HG03045 (cell line): ENCODE results near the gene GCK.

Experiments
- ATAC-seq: cut with Tn5 transposase; IDR thresholded peaks from one replicate; pipeline ENCODE4 v1.9.1; 2021; ENCODE audit warnings: mild to moderate bottlenecking, moderate library complexity; ENCODE audit not compliant: unreplicated experiment

GCK gene

DNA sequence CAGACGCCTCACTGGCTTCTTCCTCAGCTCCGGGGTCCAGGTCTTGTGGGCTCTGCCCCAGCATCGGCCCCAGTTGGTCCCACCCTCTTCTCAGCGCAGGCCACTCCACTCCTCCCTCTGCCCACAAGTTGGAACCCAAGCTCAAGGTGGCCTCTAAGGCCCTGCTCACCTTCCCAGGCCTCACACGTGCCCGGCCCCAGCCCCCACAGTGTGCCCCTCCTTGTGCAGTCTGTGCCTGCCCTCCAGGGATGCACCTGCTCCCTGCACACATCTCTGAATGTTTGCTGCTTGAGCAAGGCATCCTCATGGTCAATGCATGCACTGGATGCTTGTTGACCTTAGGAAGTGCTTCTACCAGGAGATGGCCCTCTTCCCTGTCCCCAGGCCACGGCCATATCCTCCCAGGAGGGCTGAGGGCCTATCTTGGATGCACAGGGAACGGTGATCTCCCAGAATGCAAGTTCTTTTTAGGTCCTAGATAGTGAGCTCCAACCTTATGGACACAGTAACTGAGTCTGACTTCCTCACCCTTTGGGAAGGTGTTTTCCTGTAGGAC, 92.8 kb downstream of the GCK start:
- ATAC-seq = no peak

DNA sequence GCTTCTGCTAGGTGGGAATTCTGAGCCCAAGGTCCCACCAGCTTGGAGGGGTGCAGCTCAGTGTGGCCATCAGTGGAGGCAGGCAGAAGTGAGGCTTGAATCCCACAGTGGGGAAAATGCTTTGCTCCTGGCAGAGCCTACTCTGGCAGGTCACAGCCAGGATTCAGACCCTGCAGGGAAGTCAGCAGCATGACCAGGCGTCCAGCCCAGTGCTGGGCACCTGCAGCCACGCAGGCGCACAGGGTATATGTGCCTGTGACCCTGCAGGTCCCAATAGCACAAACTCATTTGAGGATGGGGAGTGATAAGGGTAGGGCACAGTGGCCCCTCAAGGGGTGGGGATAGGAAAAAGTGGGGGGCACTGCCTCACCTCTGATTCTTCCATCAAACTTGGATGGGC, 93.5 kb downstream of the GCK start:
- no peak for ATAC-seq

DNA sequence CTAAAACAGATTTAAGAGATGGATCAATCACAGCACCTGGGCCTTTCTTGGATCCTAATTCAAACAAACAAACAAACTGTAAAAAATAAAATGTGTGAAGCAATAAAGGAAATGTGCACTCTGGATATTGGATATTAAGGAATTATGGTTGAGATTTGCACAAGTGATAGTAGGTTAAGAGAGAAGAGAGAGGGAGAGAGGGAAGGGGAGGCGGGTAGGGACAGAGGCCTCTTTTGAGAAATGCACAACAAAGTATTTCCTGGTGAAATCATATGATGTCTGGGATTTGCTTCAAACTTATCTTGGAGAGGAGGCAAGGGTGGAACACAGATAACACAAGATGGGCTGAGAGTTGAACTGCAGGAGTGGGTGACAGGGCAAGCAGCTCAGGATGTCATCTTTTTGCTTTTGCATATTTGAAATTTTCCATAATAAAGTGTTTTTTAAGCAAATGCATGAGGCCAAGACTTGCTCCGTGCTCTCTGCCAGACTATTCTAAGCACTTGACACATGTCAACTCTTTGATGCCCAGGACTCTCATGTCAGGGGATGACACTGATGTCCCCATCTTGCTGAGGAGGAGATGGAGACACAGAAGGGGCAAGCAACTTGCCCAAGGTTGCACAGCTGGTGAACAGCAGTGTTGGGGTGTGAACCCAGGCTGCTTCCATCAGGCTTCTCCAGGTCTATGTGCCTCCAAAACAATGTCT, 94.2 kb downstream of the GCK start:
- ATAC-seq = no peak

DNA sequence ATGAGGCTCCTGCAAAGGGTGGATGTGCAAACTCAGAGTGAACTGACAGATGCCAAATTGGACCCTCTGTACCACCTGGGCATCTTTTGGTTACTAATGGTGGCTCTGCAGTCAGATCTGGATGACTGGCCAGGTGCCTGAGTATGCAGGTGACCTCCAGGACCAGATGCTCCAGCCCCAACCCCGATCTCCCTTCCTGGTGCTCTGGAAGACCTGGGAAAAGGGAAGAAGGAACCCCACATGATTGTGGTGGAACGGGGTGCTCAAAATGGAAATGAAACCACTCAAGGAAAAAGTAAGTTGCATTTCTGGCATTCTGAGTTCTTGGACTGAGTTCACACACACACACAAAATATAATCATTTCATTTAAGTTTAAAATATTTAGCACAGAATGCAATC, 94.9 kb downstream of the GCK start:
- ATAC-seq = no peak
